Kidney tubule cell (primary cell): ENCODE results near the gene MYBL2.

Experiments
- DNase-seq: peaks from one replicate; pipeline ENCODE4 v3.0.0-alpha.2; 2018; ENCODE audit warnings: low spot score

Gene MYBL2

GRCh38 chr20:43723735-43724134 lies 56.8 kb downstream of the MYBL2 start:
- DNase-seq: no peak

GRCh38 chr20:43724383-43724782 lies 57.5 kb downstream of the MYBL2 start:
- no peak for DNase-seq

DNA sequence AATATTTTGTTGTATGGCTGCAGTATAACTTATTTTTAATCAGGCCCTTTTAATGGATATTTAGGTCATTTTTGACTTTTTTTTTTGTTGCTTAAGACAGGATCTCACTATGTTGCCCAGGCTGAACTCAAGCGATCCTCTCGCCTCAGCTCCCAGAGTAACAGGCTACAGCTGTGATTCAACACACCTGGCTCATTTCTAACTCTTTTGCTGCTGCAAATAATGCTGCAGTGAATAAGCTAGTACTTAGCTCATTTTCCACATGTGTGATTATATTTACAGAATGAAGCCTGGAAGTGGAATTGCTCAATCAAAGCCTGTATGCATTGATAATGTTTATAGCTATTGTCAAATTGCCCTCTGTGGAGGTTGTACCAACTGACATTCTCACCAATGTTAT lies 58.8 kb downstream of the MYBL2 start:
- DNase-seq: no peak

- DNase-seq: no peak
Measured at GRCh38 chr20:43726333-43726732, 59.4 kb downstream of the MYBL2 start.

DNA sequence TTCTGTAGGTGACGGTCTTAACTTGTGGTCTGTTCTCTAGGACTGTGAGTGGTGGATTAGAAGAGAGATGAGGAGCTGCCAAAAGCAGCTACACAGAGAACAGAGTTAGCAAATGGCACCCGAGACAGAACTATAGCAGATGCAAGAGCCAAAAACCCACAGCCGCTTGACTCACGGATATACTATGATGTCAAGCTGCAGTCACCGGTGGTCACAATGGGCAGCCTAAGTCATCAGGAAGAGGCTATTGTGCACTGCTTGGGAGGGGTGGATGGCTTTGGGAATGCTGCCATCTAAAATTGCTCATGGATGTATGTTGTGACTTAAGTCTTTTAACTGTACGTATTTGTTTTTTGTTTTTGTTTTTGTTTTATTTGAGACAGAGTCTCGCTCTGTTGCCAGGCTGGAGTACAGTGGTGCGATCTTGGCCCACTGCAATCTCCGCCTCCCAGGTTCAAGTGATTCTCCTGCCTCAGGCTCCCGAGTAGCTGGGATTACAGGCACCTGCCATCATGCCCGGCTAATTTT lies 60.0 kb downstream of the MYBL2 start, which contains the start of gene GTSF1L:
TSS of gene GTSF1L (minus strand) at position 192 of the 528 bp plus-strand sequence. CDS start 308 bp downstream, outside the sequence.
- DNase-seq: no peak

DNA sequence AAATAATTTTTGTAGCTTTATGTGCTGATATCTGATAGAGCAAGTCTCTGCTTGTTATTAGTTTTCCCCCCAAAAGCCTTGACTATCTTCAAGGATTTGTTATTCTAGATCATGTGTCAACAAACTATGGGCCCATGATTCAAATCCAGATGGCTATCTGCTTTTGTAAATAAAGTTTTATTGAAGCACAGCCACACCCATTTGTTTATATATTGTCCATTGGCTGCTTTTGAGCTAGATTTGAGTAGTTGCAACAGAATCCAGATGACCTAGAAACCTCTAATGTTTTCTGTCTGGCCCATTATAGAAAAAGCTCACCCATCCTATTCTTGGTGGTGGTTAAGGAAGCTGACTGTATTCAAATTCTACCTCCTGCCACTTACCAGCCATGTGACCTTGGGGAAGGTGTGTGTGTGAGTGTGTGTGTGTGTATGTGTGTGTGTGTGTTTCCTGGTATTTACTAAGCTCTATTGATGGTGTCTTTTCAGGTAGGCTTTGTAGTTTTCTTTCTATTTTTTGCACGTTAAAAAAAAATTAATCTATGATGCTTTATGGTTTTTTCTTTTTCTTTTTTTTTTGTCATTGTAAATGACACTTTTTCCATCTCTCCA lies 61.2 kb downstream of the MYBL2 start:
- no peak for DNase-seq

- no peak for DNase-seq
Measured at GRCh38 chr20:43728686-43729255, 61.9 kb downstream of the MYBL2 start.

- DNase-seq: no peak
Measured at GRCh38 chr20:43731469-43731868, 64.6 kb downstream of the MYBL2 start.

DNA sequence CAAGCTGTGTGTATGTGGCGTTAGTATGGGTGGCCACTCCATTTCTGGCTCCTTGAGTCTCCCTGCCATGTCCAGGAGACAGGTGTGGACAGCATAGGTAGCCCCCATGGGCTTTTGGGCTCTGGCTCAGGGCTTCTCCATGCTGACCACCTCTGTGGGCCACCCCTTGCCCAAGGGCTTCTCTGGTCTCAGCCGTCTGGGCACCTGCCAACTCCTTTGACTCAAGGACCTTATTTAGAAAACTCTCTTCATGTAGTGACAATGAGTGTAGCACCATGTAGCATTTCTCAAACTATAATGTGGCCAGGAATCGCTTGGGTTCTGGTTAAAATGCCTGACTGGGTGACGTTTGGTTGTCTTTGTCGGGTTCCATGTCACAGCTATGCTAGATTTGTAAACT lies 65.0 kb downstream of the MYBL2 start:
- DNase-seq: no peak

DNA sequence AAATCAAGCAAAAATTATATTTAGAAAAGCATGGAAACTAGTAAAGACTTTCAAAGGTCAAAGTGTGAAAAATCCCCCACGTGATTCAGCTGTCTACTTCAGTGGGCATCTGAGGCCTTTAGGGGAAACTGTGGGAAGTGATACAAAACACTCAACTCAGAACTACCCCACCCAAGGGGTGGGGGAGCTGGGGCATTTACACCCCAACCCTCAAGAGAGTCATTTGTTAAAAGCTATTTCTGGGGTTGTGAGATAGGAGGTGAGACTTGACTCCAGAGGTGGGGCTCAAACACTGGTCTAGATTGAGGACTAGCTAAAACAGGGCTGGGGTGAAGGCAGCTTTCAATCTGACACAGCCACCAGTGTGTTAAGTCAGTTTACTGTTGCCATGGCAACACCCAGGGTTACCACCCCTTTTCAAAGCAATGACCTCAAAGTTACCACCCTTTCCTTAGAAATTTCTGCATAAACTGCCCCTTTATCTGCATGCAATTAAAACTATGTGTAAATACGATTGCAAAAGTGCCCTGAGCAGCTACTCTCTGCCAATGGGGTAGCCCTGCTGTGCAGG lies 69.8 kb downstream of the MYBL2 start:
- DNase-seq: no peak

DNA sequence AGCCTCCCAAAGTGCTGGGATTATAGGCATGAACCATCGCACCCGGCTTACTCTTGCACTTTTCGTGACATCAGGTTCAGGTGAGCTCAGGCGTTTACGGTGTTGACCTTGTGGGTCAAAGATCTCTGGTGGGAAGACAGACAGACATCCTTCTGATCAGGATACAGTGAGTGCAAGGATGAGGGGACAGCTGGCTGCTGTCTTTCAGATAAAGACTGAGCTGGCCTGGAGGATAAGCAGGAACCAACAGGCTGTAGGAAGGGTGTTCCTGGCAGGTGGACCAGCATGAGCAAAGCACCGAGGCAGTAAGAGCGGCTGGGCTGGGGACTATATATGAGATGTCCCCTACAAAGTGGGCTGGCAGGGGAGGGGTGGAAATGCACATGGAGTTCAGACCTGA lies 71.0 kb downstream of the MYBL2 start:
- no peak for DNase-seq

DNA sequence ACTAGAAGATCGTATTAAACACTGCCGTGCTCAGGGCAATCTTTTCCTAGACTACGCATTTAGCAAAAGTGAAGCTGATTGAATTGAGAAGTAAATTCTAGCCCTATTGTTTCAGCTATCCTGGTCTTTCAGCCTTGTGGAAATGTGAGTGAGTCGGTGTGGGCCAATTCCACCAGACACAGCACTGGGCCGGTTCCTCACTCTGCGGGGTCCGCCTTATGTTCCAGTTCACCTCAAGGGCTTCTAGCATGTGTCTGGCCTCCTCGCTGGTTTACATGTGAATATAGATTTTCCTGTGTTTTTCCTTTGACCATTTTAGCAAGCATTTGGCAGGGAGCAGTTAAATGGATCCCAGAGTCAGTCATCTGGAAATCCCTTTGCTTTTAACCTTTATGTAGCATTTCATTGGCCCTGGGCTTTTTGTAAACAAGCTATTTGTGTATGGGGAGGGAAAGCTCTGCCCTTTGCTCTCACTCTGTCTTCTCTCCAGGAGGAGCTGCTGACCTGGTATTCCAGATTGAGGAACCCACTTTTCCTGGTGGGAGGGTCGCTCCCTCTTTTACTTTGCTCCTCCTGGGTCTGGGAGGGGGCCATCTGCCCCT lies 72.3 kb downstream of the MYBL2 start:
- DNase-seq: no peak

GRCh38 chr20:43740642-43741041 lies 73.7 kb downstream of the MYBL2 start:
- no peak for DNase-seq

DNA sequence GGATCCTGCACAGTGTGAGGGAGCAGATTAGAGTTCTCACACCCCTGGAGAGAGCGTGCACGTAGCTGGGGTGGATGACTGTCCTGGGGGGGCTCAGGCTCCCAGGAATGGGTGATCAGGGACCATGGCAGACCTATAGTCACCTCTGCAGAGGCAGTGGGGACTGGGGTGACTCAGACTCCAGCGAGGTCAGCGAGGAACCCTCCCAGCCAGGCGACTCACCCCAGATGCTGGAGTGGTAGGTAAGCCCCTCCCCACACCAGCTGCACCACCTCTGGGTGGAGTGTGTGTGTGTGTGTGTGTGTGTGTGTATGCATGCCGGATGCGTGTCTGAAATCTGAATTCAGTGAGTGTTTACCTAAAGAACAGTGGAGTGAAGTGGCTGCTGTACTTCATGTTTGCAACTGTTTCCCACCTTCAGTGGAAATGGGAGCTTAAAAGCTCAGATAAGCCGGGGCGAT lies 77.3 kb downstream of the MYBL2 start:
- peak; percentile 74 for DNase-seq

DNA sequence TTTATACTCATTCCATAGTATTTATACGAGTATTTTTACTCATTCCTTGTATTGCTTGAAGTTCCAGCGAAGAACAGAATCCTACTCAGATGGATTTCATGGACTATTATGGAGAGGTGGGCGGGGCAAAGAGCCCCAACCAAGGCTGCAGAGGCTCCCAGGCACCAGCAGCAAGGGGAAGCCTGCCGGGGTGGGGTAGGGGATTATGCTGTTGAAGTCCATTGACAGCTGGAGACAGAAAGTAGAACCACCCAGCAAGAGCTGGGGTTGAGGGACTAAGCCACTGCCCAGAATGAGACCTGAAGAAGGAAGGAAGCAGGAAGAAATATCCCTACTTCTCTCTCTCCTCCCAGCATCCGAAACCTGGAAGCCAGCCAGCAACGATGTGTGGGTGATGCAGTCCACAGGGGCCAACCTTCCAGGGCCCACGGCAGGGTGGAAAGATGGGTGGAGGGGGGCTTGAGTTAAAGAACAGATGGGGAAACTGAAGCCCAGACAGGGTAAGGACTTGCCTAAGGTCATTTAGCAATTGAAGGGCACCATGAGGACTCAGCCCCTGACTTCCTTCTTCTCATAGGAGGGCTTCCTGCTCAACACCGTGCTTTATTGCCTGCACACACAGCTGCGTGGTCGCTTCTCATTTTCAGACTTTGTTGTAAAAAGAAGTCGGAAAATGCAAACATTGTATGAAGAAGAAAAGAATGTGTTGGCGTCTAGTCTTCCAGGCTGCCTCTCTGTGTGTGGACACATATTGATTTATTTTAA lies 78.2 kb downstream of the MYBL2 start:
- no peak for DNase-seq

DNA sequence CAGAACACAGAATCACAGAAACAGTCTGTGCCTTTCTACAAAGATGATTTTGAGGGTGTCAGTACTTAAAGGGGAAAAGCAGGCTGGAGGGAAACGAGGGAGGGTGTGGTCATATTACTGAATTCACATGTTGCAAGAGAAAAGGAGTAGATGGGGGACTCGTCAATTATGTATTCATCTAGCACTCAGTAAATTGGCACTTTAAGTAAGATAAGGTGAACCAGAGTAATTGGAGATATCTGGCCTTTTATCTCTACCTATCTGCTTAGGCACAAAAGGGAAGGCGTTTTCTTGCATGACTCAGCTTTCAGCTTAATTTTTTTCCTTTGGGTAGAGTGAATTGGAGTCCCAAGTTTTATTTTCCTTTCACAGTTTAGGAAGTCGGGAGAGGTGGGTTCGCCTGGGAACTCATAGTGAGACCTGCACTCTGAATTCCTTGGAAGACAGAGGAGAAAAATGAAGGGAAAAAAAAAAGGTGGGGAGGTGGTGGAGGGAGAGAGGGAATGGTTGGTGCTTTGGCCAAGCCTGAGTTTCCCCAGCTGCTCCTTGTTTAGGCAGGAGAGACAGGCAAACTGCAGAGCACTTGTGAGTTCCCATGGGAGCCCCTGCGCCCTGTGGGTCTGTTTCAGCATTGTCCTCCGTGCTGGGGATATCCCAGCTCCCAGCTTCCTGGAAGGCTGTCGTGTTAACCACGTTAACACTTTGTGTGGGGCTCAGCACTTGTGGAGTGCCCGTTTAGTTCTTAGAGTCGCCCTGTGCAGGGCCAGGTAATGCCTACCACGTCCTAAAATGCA lies 79.6 kb downstream of the MYBL2 start:
- no peak for DNase-seq

GRCh38 chr20:43748274-43748673 lies 81.4 kb downstream of the MYBL2 start:
- no peak for DNase-seq

DNA sequence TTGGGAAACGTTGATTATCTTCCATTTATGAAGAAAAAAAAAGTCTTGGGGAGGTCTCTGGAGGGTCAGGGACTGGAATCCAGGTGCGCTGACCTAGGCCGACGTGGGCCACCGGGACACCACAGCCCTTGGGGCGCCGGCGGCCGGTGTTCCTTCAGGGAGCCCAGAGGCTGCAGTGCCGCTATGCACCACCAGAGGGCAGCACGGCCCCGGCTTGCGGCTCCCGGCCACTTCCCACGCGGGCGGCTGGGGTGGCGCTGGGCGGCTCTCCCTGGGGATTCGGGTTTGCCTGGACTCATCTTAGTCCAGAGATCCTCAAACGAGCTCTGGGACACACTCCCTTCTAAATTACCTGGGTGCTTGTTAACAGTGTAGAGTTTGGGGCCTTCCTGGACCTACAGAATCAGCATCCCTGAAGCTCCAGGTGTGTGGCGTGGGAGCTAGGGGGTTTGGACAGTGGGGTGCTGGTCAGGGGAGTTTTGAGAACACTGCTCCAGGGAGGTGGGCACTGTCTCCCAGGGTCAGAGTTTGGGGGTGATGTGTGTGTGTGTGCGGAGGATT lies 82.9 kb downstream of the MYBL2 start:
- DNase-seq: peak; percentile 60

GRCh38 chr20:43750774-43751166 lies 83.9 kb downstream of the MYBL2 start:
- DNase-seq: no peak

- peak; percentile 76 for DNase-seq
Measured at GRCh38 chr20:43751167-43752050, 84.5 kb downstream of the MYBL2 start.
